AG20443 (cell line): ENCODE data around the gene RRP8.

ENCODE experiments used
- DNase-seq: peaks from one replicate; pipeline ENCODE4 v3.0.0; 2012; ENCODE audit warnings: low spot score, mixed read lengths

Gene RRP8

DNA sequence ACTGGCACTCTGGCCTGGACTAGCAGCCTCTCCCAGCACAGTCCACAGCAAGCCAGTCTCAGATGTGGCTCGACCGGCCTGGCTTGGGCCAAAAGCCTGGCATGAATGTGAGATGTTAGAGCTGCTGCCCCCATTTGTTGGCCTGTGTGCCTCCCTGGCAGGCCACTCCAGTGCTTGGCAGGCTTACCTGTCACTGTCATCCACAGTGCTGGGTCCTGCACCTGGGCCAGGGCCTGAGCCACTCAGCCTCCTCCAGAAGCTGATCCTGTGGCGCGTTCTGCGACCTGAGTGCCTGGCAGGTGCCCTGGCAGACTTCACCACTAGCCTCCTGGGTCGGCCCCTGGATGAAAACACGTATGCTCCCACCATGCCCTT, 36.1 kb downstream of the RRP8 start:
- no peak for DNase-seq

DNA sequence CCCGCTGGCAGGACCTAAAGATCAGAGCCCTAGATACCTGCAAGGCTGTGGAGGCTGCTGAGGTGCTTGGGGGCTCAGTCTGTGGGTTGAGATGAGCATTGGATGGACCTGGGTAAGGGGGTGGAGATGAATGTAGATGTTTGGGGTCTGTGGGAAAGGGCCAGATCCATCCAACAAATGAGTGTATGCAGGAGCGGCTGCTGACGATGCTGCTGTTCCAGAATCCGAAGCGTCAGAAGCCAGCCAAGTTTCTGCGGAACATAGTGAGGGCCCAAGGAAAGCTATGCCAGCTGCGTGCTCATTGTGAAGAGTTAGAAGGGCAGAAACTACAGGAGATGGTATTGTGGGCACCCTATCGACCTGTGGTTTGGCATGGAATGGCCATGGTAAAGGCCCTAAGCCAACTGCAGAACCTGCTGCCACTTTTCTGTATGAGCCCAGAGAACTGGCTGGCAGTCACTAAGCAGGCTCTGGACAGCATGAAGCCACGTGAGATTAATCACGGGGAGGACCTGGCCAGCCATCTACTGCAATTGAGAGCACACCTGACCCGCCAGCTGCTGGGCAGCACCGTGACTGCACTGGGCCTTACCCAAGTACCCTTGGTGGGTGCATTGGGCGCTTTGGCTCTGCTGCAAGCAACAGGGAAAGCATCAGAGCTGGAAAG, 36.6 kb downstream of the RRP8 start:
- no peak for DNase-seq

DNA sequence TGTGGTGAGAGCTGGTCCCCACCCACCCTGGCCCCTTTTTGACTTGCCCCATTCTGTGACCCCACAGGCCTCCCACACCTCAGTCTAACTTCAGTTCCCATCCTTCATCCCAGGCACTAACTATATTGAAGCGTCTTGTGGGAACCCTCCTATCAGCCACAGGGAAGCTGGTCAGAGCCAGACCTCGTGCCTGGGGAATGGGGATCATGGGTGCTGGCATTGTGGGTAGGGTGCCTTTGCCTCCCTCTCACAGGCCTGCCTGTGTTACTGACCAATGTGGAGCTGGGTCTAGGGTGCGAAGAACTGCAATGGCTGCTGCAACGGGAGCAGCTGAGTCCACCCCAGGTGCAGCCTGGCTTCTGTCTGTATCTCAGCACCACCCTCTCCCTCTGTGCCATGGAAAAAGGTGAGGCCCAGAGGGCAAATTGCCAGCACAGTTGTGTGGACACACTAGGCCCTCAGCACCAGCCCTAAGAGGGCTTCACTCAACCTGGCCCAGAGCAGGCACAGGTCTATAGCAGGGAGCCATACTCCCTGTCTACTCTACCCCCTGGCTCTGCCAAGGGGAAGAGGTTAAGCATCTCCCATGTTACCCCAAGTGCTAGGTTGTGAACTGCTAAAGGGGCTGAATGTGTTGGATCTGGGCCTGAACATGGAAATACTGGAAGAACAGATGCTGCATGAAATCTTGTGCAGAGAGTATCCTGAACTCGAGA, 37.3 kb downstream of the RRP8 start:
- DNase-seq: no peak

DNA sequence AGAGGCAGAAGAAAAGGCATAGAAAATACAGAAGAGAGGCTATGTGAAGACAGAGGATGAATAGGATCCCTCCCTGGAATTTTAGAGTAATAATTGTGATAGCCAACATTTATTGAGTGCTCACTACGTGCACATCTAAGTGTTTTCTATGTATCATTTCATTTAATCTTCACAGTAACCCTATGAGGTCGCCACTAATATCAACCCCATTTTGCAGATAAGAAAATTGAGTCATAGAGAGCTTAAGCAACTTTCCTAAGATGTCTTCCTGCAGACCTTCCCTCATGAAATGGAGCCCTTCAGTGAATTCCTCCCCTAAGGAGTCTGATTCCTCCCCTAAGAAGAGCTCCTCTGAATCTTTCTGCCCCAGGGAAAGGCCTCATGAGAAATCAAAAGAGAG, 38.1 kb downstream of the RRP8 start:
- DNase-seq: no peak

DNA sequence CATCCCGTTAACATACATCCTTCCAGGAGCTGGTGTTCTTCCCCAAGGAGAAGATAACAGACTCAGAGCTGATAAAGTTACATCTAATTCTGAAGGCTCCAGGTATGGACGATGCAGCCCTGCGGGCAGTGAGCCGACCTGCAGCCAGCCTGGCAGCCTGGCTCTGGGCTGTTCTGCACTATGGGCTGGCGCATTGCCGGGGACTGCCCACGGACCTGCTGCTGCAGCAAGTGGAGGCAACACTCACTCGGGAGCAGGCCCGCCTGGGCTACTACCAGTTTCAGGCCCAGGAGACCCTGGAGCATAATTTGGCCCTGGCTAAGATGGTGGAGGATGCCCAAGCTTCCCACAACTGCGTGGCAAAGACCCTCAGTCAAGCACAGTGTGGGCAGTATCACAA, 39.7 kb downstream of the RRP8 start:
- no peak for DNase-seq

DNA sequence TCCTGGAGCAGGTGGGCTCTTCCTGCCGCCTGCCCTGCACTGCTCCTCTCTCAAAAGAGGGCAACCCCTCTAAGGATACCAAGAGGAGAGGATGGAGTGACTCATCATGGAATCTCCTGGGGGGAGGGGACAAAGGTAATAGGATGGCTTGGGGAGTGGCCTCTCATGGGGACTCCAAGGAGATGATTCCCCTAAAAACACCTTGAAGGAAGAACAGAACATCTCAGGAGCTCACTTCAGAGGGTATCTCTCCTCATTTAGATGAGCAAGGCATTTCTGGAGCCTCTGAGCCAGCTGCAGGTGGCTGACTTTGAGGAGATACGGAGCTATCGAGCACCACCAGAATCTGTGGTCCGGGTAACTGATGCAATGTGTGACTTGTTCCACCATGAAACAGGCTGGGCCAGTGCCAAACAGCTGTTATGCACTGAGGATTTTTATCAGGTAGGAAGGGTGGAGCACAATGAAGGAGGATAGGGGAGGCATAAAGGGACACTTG, 40.2 kb downstream of the RRP8 start:
- no peak for DNase-seq

DNA sequence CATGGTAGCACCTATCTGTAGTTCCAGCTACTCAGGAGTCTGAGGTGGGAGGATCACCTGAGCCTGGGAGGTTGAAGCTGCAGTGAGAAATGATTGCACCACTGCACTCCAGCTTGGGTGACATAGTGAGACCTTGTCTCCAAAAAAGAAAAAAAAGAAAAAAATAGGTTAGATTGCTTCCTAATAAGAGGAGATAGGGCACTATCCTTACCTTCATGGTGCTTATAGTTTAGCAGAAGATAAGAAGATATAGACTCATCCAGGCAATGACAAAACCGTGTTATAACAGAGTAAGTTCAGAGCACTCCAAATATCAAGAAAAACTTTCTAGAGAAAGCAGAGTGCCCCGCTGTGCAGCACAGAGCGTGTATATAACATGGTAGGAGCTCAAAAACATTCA, 42.1 kb downstream of the RRP8 start:
- no peak for DNase-seq

DNA sequence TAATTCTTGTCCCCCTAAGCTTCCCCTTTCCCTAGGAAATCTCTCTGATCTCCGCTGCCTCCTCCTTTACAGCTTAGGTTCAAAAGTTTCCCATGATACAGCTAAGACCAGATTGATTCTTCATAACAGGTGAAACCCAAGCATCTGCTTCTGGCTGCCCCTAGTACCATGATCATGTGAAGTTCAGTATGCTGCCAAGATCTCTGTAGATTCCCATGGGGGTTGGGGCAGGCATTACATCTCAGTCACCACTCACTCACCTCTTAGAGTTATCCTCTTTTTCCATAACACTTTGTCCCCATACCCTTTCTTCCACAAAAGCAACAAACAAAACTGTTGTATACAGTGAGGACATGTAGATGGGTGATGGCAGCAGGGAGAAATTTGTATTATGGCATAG, 44.0 kb downstream of the RRP8 start:
- no peak for DNase-seq

DNA sequence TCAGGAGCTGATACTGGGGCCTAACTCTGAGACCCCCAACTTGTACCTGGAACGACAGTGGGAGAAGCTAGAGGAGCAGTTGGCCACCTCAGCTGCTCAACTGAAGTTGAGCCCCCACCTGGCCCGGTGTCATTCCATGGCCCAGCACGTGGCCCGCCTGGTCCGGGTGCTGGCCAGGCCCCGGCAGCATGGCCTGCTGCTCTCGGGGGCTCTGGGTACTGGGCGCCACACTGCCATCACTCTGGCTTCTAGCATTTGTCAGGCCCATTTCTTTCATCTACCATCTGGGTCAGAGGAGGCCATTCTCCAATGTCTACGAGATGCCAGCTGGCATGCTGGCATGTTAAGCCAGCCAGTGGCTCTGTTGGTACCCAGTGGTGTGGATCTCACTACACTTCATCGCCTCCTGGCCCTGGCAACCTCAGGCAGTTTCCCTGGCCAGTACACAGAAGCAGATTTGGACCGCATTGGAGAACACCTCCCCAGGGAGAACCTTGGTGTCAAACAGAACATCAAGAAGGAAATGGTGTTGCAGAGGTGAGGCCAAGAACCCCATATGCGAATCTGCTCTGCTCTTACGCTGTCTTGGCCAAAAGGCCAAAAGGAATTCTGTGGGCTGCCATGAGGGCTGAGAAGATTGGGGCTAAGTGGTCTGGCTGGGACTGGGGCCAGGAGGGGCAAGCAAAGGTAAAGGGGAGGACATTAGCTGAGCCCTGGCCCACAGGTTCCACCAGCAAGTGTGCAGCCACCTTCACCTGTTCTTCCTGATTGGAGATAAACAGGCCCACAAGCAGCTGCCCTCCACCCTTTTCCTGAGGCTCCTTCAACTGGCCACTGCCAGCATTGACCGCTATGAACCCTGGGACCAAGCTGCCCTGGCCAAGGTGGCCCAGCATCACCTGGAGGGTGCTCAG, 45.4 kb downstream of the RRP8 start:
- DNase-seq: no peak

DNA sequence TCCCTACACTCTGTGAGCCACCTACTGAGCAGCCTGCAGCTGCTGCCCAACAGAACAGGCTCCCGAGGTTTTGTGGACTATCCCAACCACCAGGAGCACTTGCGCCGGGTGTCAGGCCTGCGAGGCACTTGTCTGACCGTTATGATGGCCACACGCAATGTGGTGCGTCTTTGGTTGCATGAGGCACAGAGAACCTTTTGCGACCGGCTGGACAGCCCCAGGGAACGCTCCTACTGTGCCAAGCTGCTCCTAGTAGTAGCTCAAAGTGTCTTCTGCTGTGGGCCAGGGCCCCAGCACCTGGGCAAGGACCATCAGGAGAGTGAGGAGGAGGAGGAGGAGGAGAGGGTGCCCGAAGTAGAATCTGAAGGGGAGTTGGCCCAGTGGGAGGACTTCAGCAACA, 46.4 kb downstream of the RRP8 start:
- no peak for DNase-seq

DNA sequence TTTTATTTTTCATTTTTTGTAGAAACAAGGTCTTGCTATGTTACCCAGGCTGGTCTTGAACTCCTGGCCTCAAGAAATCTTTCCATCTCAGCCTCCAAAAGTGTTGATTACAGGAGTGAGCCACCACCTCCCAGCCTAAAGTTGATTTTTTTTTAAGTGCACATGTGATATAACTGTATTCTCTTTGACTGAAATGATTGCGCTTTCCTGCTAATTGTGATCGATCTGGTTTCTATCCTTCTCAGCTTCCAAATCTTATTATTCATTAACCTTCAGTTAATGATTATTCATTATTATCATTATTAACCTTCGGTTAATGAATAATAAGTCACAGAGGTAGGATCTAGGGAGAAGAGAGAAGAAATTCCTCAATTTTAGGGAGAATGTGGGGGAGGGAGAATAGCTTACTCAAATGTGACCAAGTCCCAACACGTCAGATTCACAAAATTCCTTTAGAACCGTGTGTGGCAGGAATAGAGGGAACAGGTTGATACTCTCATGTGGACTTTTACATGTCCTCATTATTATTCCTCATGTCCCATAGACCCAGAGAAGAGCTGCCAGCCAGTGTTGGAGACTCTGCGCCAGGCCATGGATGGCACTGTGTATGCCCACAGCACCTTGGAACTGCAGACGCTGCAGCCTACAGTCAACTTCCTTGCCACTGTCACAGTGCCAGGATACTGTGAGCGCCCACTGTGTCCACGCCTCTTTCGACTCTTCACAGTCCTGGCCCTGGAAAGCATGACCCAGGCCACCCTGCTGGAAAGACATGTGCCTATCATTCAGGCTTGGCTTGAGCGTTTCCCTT, 47.1 kb downstream of the RRP8 start:
- no peak for DNase-seq

DNA sequence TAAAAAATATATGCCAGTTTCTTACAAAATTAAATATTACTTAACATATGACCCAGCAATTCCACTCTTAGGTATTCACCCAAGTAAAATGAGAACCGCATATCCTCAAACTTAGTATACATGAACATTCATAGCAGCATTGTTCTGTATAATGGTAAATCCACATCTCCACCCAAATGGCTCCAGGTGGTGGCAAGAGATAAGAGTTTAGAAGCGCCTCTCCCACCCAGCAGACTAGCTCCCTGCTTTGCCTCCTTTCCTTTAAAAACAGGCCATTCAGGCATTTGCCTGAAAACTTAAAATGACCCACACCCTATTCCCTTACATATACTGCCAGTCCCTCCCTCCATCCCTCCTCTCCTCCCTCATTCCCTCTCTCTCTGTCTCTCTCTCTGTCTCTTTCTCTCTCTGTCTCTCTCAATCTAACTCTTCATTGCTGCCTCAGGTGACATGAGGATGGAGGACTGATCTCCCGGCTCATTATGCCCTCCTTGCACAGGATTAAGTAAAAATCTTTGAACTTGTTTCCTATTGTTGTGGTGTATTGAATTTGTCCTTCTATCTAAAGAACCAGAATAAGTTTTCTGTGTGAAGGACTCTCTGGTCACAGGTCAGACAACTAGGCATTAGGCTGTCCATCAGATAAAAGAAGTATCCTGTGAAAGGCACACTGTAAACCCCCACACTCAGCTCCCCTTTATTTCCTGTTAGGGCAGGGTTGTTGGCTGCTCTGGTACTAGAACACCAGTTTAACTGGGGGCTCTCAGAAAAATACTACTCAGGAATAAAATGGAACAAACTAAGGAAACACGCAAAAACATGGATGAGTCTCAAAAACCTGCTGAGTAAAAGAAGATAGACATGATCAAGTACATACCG, 48.3 kb downstream of the RRP8 start:
- no peak for DNase-seq

DNA sequence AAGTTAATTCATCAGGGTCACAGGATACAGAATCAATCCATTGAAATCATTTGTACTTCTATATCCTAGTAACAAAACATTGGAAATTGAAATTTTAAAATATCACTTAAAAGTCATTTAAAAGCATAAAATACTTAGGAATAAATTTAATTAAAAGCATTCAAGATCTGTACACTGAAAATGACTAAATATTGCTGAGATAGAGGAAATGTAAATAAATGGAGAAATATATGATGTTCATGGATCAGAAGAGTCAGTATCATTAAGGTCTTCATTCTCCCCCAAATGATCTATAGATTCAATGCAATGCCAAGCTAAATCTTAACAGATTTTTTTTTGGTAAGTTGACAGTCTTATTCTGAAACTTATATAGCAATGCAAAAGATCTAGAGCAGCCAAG, 49.8 kb downstream of the RRP8 start:
- DNase-seq: no peak

DNA sequence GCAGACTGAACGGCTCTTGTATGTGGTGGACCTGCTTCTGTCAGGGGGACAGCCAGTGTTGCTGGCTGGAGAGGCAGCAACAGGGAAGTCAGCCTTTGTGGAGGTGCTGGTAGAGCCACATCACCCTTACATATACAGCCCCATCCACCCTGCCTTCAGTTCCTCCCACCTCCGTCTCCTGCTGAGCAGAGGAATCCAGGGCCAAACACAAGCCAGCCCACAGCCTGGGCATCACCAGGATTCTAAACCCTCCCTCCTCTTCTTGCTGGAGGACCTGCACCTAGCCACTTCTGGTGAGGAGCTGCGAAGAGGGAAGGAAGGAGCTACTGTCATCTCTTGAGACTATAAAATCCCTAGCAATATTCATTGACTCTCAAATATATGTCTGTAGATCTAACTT, 54.8 kb downstream of the RRP8 start:
- DNase-seq: no peak

DNA sequence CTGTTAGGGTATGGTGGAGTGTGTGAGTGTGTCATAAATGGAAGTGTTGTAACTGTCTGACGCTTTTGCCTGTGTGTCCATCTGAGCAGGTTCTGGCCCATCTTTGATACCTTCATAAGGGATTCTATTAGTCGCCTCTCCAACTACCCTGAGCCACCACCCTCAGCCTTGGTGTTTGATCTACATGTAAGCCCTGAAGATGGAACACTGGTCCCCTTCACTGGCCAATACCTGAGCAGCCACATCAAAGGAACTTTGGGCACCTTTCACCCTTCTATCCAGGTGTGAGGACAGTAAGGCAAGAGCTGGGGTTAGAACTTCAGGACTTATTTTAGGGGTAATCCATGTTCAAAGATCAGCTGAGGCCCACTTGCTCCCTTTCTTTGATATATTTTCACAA, 55.3 kb downstream of the RRP8 start:
- DNase-seq: no peak

DNA sequence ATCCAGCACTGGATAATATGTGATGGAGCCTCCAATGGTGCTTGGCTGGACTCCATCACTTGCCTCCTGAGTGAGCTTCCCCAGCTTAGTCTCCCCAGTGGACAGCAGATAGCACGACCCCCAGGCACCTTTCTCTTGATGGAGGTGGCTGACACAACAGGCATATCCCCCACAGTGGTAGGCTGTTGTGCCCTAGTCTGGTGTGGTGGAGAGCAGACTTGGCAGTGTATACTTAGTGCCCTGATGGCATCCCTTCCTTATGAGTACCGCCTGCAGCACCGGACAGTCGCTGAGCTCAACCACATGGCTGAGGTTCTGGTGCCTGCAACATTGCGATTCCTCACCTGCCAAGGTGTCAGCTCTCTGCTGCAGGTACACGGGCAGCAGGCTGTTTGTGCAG, 56.2 kb downstream of the RRP8 start:
- DNase-seq: no peak

DNA sequence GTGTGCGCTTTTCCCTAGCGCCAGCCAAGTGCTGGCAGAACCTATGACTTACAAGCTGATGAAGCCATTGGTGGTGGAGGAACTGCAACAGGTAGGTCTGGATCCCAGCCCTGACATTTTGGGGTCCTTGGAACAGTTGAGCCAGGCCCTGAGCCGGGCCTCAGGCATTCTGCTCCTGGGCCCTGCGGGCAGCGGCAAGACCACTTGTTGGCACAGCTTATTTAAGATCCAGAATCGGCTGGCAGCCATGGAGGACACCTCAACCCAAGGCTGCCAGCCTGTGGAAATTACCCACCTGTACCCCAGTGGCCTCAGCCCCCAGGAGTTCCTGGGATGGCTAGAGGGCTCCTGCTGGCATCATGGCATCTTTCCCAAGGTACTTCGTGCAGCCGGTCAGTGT, 56.7 kb downstream of the RRP8 start:
- no peak for DNase-seq

DNA sequence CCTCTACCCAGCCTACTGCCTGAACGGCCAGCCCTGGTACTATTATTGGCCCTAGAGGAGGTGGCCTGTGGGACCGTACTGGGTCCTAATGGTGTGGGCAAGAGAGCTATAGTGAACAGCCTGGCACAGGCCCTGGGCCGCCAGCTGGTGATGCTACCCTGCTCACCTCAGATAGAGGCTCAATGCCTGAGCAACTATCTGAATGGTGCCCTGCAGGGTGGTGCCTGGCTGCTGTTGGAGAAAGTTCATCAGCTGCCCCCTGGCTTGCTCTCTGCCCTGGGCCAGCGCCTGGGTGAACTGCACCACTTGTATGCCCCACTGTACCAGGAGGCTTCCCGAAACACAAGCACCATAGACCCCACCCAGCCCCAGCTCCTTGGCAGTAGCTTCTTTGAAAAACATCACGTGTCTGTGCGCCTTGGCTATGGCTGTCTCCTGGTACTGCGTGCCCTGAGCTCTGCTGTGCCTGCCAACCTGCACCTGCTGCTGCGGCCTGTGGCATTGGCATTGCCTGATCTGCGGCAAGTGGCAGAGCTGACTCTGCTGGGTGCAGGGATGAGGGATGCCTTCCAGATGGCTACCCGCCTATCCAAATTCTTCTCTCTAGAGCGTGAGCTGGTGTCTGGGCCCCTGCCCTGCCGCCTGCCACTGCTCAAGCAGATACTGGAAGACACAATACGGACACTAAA, 57.4 kb downstream of the RRP8 start:
- DNase-seq: no peak
